Neural progenitor cell (in vitro differentiated cells): ENCODE results near the gene IGHMBP2.

ENCODE experiments used
- CTCF ChIP-seq: fragments of 200-600 bp; sonication (generic); IDR thresholded peaks from 2 replicates; pipeline ENCODE4 v1.5.1; 2017; ENCODE audit warnings: antibody characterized with exemption, mild to moderate bottlenecking
- EZH2 ChIP-seq: fragments of 200-600 bp; sonication (generic); IDR thresholded peaks from 2 replicates; pipeline ENCODE4 v1.6.1; 2017; ENCODE audit warnings: antibody characterized with exemption, mild to moderate bottlenecking, moderate library complexity

GRCh38 chr11:68911731-68912130, 8.0 kb downstream of the IGHMBP2 start:
- TF ChIP-seq CTCF = no peak
- no peak for TF ChIP-seq EZH2
